NCI-H146 (cell line): Measurements from ENCODE around the gene DPP4.

ENCODE experiments used
- DNase-seq: peaks from one replicate; lab custom pipeline; 2025; lab: John Stamatoyannopoulos, UW

DPP4 gene

GRCh38 chr2:162085090-162085891, 11.3 kb upstream of the DPP4 start:
- no peak for DNase-seq

GRCh38 chr2:162084536-162084935, 10.5 kb upstream of the DPP4 start:
- no peak for DNase-seq

- DNase-seq = no peak
Observed at GRCh38 chr2:162082681-162083080, 8.7 kb upstream of the DPP4 start.

GRCh38 chr2:162082036-162082435, 8.0 kb upstream of the DPP4 start:
- no peak for DNase-seq

- no peak for DNase-seq
Observed at GRCh38 chr2:162079514-162079913, 5.5 kb upstream of the DPP4 start.

GRCh38 chr2:162075689-162076132, 1.7 kb upstream of the DPP4 start:
- DNase-seq = no peak

GRCh38 chr2:162074928-162075688, 1.1 kb upstream of the DPP4 start:
- no peak for DNase-seq

GRCh38 chr2:162074632-162074895, 549 bp upstream of the DPP4 start:
- DNase-seq = no peak

GRCh38 chr2:162072976-162073887, 783 bp downstream of the DPP4 start:
- DNase-seq = peak; percentile 8

GRCh38 chr2:162072181-162072702, 1.8 kb downstream of the DPP4 start:
- DNase-seq = no peak

GRCh38 chr2:162071001-162071400, 3.0 kb downstream of the DPP4 start:
- DNase-seq = no peak

- no peak for DNase-seq
Observed at GRCh38 chr2:162070228-162070936, 3.6 kb downstream of the DPP4 start.

- DNase-seq = no peak
Observed at GRCh38 chr2:162069267-162069903, 4.6 kb downstream of the DPP4 start.

GRCh38 chr2:162067596-162067995, 6.4 kb downstream of the DPP4 start:
- DNase-seq = no peak

- peak; percentile 52 for DNase-seq
Observed at GRCh38 chr2:162065767-162066166, 8.2 kb downstream of the DPP4 start.

GRCh38 chr2:162063899-162064298, 10.1 kb downstream of the DPP4 start:
- no peak for DNase-seq

- DNase-seq = no peak
Observed at GRCh38 chr2:162063281-162063680, 10.7 kb downstream of the DPP4 start.

- DNase-seq = no peak
Observed at GRCh38 chr2:162062559-162062958, 11.5 kb downstream of the DPP4 start.

GRCh38 chr2:162061021-162061420, 13.0 kb downstream of the DPP4 start:
- DNase-seq = no peak

- no peak for DNase-seq
Observed at GRCh38 chr2:162060532-162060931, 13.5 kb downstream of the DPP4 start.
